NCI-H748 (cell line): Measurements from ENCODE around the gene HADHA.

Experiments
- DNase-seq: peaks from one replicate; lab custom pipeline; 2025; ENCODE audit not compliant: unreplicated experiment; lab: John Stamatoyannopoulos, UW

Gene HADHA

DNA sequence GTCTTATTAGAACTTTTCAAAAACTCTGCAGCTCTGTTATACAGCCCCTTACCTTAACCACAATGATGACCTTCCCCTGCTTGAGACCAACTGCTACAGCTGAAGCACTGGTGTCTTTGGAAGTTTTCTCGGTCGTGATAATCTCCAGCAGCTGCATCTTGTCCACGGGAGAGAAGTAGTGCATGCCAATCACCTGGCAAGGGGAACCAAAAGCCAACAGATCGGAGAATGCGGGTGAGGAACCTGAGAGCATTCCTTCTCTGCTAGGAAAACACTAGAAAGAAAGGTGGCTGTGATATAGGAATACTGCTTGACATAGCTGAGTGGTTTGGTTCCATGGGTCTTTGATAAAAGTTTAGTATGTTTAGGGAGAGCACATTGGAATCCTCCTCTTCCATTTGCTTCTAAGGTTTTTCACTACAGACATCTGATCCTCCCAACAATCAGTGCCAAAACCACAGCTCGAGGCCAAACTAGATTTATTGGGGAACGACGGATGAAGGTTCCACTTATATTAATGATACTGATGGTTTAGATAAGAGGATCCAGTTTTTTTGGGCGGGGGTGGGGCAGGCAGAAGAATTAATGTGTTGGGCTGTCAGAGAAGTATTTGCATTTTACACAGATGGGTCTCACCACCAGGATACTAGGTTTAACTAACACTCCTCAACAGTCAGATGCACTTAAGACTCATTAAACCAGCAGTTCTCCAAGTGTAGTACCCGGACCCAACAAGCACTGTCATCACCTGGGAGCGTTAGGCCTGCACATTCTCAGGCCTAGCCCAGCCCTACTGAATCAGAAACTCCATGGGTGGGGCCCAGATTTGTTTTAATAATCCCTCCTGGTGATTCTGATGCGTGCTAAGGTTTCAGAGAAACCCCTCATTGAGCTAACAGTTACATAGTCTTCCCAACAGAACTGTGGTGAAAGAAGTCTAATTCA lies 49.1 kb downstream of the HADHA start:
- no peak for DNase-seq

DNA sequence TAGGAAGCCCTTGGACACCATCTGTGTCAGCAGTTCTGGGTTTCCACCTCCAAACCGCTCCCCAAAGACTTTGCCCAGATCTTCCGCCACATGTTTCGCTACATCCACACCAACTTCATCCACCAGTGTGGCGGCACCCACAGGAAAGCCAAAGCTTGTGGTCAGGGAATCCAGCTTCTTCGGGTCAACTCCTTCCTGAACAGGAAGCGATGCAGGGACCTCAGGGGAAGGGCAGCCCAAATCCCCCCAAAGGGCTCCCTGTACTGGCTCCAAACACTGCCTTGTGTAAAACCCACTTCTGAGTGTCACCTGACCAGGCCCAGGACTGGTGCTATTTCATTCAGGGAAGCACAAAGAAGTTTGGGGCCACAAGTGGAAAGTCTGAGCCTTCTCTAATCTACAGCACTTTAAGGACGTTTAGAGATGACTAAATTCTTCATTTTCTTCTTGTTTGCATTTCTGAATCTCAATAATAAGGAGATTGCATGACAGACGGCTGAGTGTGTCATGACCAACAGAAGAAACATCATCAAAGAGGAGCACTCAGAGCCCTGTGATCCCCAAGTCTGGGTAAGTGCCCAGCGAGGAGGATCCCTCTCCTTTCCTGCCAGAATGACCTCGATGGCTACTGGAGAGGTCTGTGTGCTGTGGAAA lies 50.7 kb downstream of the HADHA start:
- no peak for DNase-seq

DNA sequence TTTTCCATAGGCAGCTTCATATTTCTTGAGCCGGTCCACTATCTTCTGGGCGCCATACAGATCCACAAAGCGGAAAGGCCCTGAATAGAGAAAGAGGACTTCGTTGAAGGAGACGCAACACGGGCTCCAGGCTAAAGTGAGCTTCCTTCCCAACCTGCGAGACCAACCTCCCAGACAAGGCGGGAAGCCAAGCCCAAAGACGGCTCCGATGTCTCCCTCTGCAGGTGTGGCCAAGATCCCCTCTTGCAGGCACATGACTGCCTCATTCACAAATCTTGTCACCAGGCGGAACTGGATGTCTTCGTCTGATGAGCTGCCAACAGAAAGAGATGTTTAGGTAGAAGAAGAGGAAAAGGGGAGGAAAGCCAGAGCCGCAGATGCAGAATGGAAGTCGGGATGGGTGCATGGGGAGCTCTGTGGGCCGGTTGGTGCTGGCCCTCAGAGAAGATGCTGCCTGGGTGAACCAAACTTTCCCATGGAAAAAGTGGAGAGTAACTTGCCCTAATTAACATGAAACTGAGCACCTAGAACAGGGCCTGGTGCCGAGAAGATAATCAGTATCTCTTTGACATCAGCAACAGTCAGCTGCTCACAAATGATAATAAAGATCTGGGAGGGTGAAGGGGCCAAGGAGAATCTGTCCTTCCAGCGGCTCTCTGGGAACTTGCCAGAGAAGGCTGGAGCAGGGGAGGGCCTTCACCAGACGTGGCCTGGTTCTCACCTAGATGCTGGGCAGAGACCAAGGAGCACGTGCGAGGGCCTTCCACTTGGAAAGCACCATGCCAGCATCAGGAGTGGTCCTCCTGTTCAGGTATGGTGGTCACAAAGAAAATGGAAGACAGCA lies 52.9 kb downstream of the HADHA start:
- DNase-seq, result no peak

DNA sequence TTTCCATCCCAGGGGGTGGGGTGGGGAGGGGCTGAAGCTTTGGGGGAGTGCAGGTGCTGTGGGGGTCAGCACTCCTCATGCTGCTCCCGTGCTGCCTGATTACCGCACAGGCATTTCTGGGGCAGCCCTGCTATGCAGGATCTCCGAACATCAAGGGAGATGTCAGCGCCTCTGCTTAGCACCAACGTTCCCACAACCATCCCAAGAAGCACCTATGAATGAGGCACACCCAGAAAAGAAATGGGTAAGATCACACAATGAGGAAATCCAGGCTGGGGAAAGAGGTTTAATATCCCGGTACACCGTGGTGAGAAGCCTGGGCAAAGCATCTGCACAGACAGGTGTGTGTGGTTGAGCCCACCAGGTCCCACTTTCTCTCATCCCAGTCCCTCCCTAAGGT lies 54.1 kb downstream of the HADHA start:
- no peak for DNase-seq

DNA sequence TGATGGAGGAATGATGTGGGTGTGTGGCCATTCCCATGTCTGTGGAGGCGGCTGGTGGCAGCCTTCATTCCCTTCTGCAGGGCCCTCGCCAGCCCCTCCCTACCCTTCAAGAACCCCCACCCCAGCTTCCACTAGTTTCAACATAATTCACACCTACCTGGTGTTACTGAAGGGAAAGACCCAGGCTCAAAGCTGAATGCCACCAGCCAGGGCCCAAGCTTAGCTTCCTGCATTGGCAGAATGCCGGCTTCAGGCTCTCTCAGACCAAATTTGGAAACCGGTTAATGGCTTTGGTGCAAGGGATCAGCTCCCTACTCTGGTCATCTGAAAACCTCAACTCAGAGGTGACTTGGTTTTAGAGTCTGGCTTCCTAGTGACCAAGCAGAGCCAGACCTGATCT lies 54.7 kb downstream of the HADHA start:
- DNase-seq, result no peak

DNA sequence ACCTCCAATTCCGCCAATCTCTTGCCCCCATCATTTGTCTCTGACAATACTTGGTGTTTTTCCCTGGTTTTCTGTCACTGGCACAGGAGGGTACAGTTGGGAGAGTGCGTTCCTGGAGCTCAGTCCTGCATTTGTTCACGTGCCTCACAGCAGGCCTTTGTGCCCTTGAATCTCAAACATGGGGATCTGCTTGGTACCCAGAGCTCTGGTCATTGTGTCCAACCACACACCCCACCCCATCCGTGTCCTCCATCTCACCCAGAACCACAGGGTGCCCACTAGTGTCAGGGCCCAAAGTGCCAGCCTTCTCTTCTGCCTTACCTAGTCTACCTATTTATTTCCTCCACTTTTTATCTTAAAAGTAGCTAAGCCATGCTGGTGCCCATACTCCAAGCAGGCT lies 55.3 kb downstream of the HADHA start:
- no peak for DNase-seq

DNA sequence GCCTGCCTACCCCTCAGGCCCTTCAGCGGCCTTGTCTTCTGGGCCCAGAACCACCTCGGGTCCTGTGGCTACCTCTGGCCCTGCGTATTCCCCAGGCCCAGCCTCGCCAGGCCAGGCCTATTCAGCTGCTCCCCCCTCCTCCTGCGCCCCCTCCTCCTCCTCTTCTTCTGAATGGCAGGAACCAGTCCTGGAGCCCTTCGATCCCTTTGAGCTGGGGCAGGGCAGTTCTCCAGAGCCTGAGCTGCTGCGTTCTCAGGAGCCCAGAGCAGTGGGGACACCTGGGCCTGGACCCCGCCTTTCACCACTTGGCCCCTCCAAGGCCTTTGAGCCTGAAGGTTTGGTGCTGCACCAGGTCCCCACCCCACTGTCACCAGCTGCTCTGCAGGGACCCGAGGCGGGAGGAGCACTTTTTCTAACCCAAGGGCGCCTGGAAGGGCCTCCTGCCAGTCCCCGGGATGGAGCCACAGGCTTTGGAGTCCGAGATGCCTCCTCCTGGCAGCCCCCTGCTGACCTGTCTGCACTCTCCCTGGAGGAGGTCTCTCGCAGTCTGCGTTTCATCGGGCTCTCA lies 56.8 kb downstream of the HADHA start:
- DNase-seq, result no peak

DNA sequence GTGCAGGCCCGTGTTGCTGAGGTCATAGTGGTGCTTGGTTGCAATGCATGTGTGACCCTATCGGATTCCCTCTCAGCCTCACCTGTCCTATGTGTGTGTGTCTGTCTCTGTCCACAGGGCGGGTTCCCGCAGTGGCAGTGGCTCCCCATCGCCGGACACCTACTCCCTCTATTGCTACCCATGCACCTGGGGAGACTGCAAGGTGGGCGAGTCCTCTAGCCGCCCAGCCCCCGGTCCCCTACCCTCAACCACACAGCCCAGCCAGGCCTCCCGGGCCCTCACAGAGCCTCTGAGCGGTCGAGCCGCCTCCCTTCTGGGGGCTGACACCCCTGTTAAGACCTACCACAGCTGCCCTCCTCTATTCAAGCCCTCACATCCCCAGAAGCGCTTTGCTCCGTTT lies 57.3 kb downstream of the HADHA start:
- no peak for DNase-seq

DNA sequence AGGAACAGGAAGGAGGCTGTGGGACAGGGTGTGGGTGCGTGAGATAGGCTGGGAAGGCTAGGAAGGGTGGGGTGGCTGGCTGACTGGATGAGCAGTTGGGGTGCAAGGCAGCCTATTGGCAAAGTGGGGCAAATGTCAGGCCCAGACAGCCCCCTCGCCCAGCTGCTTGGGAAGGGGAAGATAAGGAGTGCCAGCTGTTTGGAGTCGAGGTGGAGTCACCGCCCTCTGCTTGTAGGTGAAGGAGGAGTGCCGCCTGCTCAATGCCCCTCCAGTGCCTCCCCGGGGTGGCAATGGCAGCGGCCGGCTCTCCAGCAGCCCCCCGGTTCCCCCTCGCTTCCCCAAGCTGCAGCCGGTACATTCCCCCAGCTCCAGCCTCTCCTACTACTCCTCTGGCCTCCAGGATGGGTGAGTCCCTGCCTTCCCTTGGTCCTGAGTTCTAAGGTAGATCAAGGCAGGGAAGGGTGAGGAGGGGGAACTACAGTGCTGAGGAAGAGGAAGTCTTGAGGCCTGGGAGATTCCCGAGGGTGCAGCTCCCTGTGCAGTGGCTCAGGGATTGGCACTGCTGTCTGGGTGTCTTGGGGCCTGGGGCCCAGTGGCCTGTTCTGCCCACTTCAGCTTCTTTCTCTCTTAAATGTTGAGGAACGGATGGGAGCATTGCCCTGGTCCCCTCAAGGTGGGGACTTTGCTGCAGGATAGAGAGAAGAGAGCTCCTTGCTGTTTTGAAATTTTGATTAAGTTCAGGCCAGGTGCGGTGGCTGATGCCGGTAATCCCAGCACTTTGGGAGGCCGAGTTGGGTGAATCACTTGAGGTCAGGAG lies 58.3 kb downstream of the HADHA start:
- no peak for DNase-seq

DNA sequence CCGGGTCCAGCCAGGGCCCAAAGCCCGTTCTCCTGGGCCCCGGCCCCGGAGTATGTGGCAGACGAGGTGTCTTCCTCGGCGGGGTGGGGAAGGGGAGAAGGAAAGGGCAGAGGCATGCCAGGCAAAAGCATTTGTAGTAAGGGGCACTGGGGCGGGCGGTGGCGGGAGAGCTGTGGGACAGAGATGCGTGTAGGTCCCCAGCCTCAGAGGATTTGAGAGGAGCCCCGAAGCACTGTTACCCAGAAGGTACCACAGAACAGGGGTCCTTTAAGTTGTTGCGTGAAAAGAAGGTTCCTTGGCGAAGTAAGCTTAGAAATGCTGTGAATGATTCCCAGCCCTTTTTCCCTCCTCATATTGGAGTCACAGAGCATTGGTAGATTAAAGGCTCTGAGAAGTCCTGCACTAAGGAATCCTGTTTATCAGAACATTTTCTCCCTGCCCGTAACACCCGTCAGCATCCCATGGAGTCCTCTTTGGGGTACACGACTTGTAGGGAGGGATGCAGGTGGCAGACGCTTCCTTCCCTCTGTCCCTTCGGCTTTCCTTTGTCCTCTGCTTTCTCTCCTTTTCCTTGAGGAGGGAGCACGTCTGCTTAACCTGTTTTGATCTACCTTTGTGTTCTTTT lies 59.0 kb downstream of the HADHA start:
- no peak for DNase-seq

DNA sequence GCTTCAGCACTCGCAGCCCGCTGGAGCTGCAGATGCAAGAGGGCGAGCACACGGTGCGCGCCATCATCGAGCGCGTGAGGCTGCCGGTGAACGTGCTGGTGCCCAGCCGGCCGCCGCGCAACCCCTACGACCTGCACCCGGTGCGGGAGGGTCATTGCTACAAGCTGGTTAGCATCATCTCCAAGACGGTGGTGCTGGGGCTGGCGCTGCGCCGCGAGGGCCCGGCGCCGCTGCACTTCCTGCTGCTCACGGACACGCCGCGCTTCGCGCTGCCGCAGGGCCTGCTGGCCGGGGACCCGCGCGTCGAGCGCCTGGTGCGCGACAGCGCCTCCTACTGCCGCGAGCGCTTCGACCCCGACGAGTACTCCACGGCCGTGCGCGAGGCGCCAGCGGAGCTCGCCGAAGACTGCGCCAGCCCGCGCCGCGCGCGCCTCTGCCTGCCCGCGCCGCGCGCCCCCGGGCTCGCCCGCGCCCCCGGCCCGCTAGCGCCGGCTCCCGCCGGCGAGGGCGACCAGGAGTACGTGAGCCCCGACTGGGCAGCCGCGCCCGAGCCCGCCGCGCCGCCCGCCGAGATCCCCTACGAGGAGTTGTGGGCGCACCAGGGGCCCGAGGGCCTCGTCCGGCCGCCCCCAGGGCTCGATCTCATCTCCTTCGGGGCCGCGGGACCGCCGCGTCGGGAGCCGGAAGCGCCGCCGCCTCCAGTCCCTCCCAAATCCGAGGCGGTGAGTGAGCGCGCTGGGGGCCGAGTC lies 59.7 kb downstream of the HADHA start:
- DNase-seq, result peak; percentile 86

DNA sequence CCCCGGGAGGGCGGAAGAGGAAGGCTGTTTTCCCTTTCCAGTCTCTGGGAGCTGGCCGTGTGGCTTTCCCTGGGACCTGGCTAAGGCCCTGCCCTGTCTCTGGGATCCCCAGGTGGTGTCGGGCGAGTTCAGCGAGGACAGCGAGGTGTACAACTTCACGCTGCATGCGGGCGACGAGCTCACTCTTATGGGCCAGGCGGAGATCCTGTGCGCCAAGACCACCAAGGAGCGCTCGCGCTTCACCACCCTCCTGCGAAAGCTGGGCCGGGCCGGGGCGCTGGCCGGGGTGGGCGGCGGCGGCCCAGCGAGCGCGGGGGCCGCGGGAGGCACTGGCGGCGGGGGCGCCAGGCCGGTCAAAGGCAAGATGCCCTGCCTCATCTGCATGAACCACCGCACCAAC lies 60.3 kb downstream of the HADHA start:
- DNase-seq, result no peak

DNA sequence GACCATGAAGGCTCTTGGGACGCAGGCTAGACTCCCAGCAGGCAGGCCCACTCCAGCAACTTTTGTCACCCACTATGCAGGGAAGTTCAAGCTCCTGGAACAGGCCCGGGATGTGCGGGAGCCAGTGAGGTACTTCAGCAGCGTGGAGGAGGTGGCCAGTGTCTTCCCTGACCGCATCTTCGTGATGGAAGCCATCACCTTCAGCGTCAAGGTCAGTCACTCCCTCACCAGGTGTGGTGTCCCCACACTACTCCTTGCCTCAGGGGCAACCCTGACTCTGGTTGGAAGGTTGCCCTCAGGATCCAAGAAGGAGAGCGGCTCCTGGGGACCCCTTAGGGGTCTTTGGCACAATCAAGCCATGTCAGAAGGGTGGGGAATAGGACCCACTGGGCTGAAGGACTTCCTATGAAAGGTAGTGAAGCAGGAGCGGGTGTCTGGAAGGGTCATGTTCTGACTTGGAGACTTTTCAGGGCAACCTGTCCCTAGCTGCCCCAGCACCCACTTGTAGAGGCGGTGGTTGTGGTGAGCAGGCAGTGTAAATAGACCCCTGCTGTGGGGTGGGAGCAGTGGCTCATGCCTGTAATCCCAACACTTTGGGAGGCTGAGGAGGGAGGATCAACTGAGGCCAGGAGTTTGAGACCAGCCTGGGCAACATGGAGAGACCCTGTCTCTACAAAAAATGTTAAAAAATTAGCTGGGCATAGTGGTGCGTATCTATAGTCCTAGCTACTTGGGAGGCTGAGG lies 61.4 kb downstream of the HADHA start:
- DNase-seq, result no peak

DNA sequence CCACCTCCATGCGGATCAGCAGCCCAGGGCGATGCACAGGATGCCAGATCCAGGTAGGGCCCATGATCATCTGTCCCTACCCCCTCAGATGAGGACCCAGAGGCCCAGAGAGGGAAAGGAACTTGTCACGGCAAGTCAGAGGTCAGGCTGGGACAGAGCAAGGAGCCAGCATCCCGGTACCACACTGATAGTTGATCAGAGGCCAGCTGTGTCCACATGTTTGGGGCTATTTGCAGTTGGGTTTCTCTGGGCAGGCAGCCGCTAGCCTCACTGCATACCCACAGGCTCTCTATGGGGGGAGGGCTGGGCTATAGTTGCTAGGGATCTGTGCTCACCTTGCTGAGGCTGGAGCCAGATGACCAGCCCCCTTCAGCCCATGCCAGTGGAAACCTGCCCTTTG lies 62.0 kb downstream of the HADHA start:
- DNase-seq, result no peak

DNA sequence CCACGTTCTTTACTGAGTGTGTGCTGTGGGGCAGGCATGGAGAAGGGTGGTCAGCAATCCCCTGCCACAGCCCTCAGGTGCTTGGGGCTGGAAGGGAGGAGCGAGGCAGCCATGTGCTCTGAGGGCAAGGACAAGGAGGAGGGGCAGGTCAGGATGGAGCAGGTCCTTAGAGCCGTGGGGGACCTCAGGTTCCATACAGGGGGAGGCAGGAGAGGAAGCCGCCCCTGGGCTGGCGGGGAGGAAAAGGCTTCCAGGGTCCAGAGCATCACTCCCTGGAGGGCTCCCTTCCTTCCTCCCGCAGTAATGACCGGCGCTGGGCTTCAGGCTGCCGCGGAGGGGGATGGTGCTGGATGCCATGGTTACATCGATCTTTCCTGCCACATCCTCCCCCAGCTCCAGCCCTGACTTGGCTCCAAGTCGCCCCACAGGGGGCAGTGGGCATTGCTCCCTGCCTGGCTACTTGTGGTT lies 65.0 kb downstream of the HADHA start:
- peak; percentile 29 for DNase-seq

DNA sequence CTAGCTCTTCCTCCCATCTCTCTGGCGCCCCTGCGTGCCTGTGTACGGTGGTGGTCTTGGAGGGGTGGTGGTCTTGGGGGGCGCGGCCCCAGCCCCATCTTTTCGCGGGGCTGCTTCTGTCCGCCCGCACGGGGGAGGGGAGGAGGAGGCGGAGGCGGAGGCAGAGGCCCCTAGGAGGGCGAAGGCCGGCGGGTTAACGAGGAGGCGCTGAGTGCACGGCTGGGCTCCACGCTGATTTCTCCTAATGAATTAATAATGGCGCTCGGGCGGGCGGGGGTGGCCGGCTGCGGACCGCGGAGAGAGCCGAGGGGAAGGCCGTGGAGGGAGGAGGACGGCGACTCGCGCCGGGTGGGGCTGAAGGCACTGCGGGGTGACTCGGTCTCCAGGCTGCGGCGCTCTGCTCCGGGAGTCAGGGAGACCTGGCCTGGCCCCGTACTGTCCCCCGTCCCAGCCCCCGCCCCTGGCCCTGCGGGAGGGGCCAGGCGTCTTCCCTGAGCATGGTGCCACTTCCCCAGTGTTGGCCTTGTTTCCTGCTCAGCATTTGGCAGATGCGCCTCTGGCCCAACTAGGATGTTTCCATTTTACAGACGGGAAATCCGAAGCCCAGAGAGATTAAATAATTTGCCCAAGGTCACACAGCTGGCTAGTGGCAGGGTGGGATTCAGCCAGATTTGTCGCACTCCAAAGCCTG lies 65.5 kb downstream of the HADHA start:
- peak; percentile 49 for DNase-seq

DNA sequence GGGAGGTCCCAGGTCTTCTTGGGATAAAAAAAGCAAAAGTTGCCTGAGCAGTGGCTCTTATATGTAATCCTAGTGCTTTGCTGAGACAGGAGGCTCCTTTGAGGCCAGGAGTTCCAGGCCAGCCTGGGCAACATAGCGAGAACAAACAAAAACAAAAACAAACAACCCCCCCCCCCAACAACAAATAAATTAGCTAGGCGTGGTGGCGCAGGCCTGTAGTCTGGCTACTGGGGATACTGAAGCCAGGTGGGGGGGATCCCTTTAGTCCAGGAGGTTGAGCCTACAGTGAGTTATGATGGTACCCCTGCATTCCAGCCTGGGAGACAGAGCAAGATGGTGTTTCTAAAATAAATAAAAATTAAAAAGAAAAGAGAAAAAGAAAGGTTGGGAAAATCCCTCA lies 66.2 kb downstream of the HADHA start:
- DNase-seq, result no peak

DNA sequence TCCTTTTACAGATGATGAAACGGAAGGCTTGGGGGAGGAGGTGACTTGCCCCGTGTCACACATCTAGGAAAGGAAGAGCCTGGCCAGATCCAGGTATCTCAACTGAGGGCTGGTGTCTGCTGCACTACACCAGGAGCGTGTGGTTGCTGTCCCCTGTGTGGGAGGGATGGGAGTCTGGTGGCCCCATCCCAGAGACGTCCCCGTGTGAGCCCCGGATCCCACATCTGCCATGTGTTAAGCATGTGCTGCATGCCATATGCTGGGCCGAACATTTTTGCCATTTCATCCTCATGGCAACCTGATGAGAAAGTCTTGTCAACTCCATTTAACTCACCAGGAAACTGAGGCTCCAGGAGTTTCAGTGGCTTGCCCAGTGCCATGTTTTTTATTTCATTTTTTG lies 67.3 kb downstream of the HADHA start:
- DNase-seq, result no peak
